GM12878 (cell line): ENCODE measurements around the gene PDZRN3. TPM values are rescaled to one million over a fixed set of nuclear protein-coding genes. Genes with fewer than 3 reads are reported as not detected.

Source experiments
- ATAC-seq: fragments of 200-7000 bp; cut with Tn5 transposase; 3 replicates; pipeline ENCODE4 v1.9.1; 2020; ENCODE audit warnings: mild to moderate bottlenecking, moderate library complexity
- BruUV-seq: library from RNA; stranded (reverse); fragments of 400-500 nt; replicated peaks from 2 replicates; lab custom pipeline; 2021; lab: Mats Ljungman, UMichigan
- CTCF ChIA-PET: fragments of 300-600 bp; sonication (Branson Sonifier 250); formaldehyde crosslinking; extraction: SDS; loops from one replicate; lab custom pipeline; 2021; ENCODE audit warnings: inconsistent platforms; lab: Yijun Ruan, JAX
- POLR2A ChIA-PET: fragments of 350-600 bp; formaldehyde crosslinking; extraction: SDS; loops from one replicate; lab custom pipeline; 2021; ENCODE audit warnings: inconsistent platforms; lab: Charles Lee
- RAD21 ChIA-PET: fragments of 300-600 bp; sonication (Branson Sonifier 250); formaldehyde crosslinking; loops from one replicate; lab custom pipeline; 2023; ENCODE audit warnings: antibody characterized with exemption; ENCODE audit not compliant: unreplicated experiment; lab: Charles Lee
- SMC1A ChIA-PET: fragments of 300-600 bp; sonication (Branson Sonifier 250); formaldehyde crosslinking; loops from one replicate; lab custom pipeline; 2023; ENCODE audit not compliant: unreplicated experiment, uncharacterized antibody; lab: Charles Lee
- DNase-seq: peaks from one replicate; pipeline ENCODE4 v3.0.0-alpha.2; 2011; ENCODE audit warnings: low read depth, low spot score
- FAIRE-seq: peaks from 3 replicates; lab custom pipeline; 2011; peaks lifted over from hg19 to GRCh38; lab: Jason Lieb, UNC
- H2AFZ ChIP-seq: 2 replicates; pipeline ENCODE4 v1.6.0; 2011; ENCODE audit warnings: low read depth, low read length, control low read depth; ENCODE audit not compliant: control insufficient read depth
- H3K27ac ChIP-seq: 2 replicates; pipeline ENCODE4 v1.5.1; 2011; ENCODE audit warnings: control low read depth; ENCODE audit not compliant: control insufficient read depth, insufficient read depth
- H3K27me3 ChIP-seq, 2 experiments: replicated peaks in 1 of 2; 2 replicates each; pipeline versions ENCODE4 v1.6.0 to v1.6.1; 2011; ENCODE audit warnings: low read length in 1 of 2; ENCODE audit not compliant: control insufficient read depth in 2 of 2, insufficient read depth in 2 of 2
- H3K36me3 ChIP-seq, 2 experiments: 2 replicates each; pipeline ENCODE4 v1.5.1; 2011; ENCODE audit warnings: low read length in 1 of 2; ENCODE audit not compliant: control insufficient read depth in 2 of 2, insufficient read depth in 2 of 2
- H3K4me1 ChIP-seq: 2 replicates; pipeline ENCODE4 v1.6.1; 2011; ENCODE audit warnings: mild to moderate bottlenecking, low read length, moderate library complexity, mixed read lengths; ENCODE audit not compliant: control insufficient read depth, insufficient read depth
- H3K4me2 ChIP-seq: 2 replicates; pipeline ENCODE4 v1.6.0; 2011; ENCODE audit warnings: control low read depth; ENCODE audit not compliant: control insufficient read depth, insufficient read depth
- H3K4me3 ChIP-seq: fragments of 200-600 bp; sonication (generic); 2 replicates; pipeline ENCODE4 v1.5.1; 2016
- H3K79me2 ChIP-seq: 2 replicates; pipeline ENCODE4 v1.6.0; 2011; ENCODE audit warnings: low read length; ENCODE audit not compliant: control insufficient read depth, insufficient read depth
- H3K9ac ChIP-seq: 2 replicates; pipeline ENCODE4 v1.8.0; 2011; ENCODE audit warnings: low read length, control low read depth, mixed read lengths; ENCODE audit not compliant: control insufficient read depth, insufficient read depth
- H3K9me3 ChIP-seq: replicated peaks from 3 replicates; pipeline ENCODE4 v1.5.1; 2011; ENCODE audit warnings: mild to moderate bottlenecking, low read length; ENCODE audit not compliant: control insufficient read depth, insufficient read depth
- H4K20me1 ChIP-seq: 2 replicates; pipeline ENCODE4 v1.6.0; 2011; ENCODE audit not compliant: control insufficient read depth, insufficient read depth
- ATF7 ChIP-seq: fragments of 450-650 bp; IDR thresholded peaks from 2 replicates; pipeline ENCODE4 v1.6.1; 2016; ENCODE audit warnings: low read depth, mild to moderate bottlenecking
- NR2F1 ChIP-seq: fragments of 450-650 bp; conservative IDR thresholded peaks from 2 replicates; pipeline ENCODE4 v1.6.1; 2017; ENCODE audit warnings: mild to moderate bottlenecking
- PAX8 ChIP-seq: fragments of 450-650 bp; IDR thresholded peaks from 2 replicates; pipeline ENCODE4 v1.6.1; 2017; ENCODE audit warnings: mild to moderate bottlenecking, moderate library complexity
- STAT1 ChIP-seq: fragments of 450-650 bp; conservative IDR thresholded peaks from 2 replicates; pipeline ENCODE4 v1.6.1; 2014; ENCODE audit warnings: antibody characterized with exemption, mild to moderate bottlenecking
- WGBS: methylation state at CpG from one replicate; pipeline ENCODE4 v1.1.6; 2016; ENCODE audit warnings: low lambda C conversion rate; ENCODE audit not compliant: insufficient replicate concordance, insufficient coverage; ENCODE audit errors: missing lambda C conversion rate; 5-methylcytosine and 5-hydroxymethylcytosine counted together
- in situ Hi-C: fragments of 300-500 bp; cut with MboI; formaldehyde crosslinking; loops from 9 replicates; pipeline ENCODE4 v1.14.3; 2018; ENCODE audit warnings: mixed read lengths
- intact Hi-C: fragments of 100-400 bp; cut with micrococcal nuclease; formaldehyde crosslinking; loops from one replicate; pipeline ENCODE4 v1.14.2; 2022; ENCODE audit not compliant: unreplicated experiment
- polyA plus RNA-seq, 11 experiments: library from polyadenylated mRNA; depleted of rRNA in 4 of 11; unstranded in 6 of 11; stranded (reverse) in 5 of 11; fragments of >200 nt; fragmentation: Nextera tagmentation in 4 of 11; fragmentation: Illumina TruSeq in 1 of 11; extraction: Ambion mirVana in 4 of 11; extraction: Trizol in 1 of 11; gene quantifications; 1 replicate in 1 of 11; 2 replicates in 10 of 11; pipeline versions ENCODE4 v1.2.1 to v1.2.3, GENCODE V29; 2011 to 2016; ENCODE audit warnings: inconsistent platforms in 2 of 11, missing spikeins in 2 of 11, low read depth in 1 of 11
- total RNA-seq, 4 experiments: library from RNA; depleted of rRNA in 3 of 4; stranded (reverse); fragments of >200 nt in 3 of 4; fragmentation: Illumina TruSeq in 1 of 4; extraction: Trizol in 1 of 4; gene quantifications; 2 replicates each; pipeline versions ENCODE4 v1.2.1 to v1.2.3, GENCODE V29; 2013 to 2021
- TF ChIP-seq, protein P1 (sequence below): fragments of 450-650 bp; IDR thresholded peaks from 2 replicates; pipeline ENCODE4 v1.6.1; 2016; ENCODE audit warnings: mild to moderate bottlenecking, moderate library complexity, borderline replicate concordance
- TF ChIP-seq, protein P2 (sequence below): fragments of 450-650 bp; IDR thresholded peaks from 2 replicates; pipeline ENCODE4 v1.6.1; 2017; ENCODE audit warnings: mild to moderate bottlenecking
- TF ChIP-seq, protein P3 (sequence below): fragments of 450-650 bp; IDR thresholded peaks from 2 replicates; pipeline ENCODE4 v1.6.1; 2018; ENCODE audit warnings: borderline replicate concordance, mild to moderate bottlenecking; ENCODE audit not compliant: partially characterized antibody

PDZRN3 gene
- total and polyA plus RNA-seq, 10 of the 15 experiments (the other 5 are each of a cell fraction or from before 2014, with no cell fraction given) = 0.07 to 0.37 (median 0.12) TPM; not detected in 6

DNA sequence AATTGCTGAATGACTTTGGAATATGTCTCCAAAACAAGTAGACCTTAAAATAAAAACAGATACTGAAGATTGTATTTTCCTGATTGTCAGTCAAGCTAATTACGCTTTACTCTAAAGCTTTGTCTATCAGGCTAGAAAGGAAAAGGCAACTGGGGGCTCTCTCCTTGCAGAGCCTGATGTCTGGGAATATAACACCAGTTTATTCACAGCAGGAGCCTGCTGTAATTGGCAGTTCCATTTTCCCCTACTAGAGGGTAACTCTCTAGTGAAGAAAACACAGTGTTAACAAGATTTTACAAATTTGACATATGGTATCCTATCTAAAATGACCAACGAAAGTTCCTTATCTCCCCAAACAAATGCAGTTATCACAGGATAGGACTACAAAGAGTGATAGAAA is 158.8 kb downstream of the PDZRN3 start:
- in situ Hi-C loops = no loop called here
- 45% methylated on average over 2 of the region's 2 CpGs for WGBS

More for the DNA sequence above, 158.8 kb downstream of the PDZRN3 start:
- no TSS peak for BruUV-seq
- POLR2A ChIA-PET = no interaction called here
- SMC1A ChIA-PET = no interaction called here
- RAD21 ChIA-PET = no interaction called here
- Histone ChIP-seq H3K36me3 (no peaks in the 10 kb centered on the region), H3K27ac (no peak overlapping the region), H3K4me2 (no peak overlapping the region), H2AFZ (no peak overlapping the region), H3K9ac (no peak overlapping the region), H3K79me2 (no peaks in the 10 kb centered on the region), H4K20me1 (no peaks in the 10 kb centered on the region), H3K4me3 (no peak overlapping the region), H3K4me1 (no peaks in the 10 kb centered on the region), H3K27me3 (no peaks in the 10 kb centered on the region), H3K9me3 (no peaks in the 10 kb centered on the region)
- TF ChIP-seq ATF7 (no peak), STAT1 (no peak), NR2F1 (no peak), PAX8 (no peak)
- TF ChIP-seq, protein P1, sequence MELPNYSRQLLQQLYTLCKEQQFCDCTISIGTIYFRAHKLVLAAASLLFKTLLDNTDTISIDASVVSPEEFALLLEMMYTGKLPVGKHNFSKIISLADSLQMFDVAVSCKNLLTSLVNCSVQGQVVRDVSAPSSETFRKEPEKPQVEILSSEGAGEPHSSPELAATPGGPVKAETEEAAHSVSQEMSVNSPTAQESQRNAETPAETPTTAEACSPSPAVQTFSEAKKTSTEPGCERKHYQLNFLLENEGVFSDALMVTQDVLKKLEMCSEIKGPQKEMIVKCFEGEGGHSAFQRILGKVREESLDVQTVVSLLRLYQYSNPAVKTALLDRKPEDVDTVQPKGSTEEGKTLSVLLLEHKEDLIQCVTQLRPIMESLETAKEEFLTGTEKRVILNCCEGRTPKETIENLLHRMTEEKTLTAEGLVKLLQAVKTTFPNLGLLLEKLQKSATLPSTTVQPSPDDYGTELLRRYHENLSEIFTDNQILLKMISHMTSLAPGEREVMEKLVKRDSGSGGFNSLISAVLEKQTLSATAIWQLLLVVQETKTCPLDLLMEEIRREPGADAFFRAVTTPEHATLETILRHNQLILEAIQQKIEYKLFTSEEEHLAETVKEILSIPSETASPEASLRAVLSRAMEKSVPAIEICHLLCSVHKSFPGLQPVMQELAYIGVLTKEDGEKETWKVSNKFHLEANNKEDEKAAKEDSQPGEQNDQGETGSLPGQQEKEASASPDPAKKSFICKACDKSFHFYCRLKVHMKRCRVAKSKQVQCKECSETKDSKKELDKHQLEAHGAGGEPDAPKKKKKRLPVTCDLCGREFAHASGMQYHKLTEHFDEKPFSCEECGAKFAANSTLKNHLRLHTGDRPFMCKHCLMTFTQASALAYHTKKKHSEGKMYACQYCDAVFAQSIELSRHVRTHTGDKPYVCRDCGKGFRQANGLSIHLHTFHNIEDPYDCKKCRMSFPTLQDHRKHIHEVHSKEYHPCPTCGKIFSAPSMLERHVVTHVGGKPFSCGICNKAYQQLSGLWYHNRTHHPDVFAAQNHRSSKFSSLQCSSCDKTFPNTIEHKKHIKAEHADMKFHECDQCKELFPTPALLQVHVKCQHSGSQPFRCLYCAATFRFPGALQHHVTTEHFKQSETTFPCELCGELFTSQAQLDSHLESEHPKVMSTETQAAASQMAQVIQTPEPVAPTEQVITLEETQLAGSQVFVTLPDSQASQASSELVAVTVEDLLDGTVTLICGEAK = no peak
- TF ChIP-seq, protein P2, sequence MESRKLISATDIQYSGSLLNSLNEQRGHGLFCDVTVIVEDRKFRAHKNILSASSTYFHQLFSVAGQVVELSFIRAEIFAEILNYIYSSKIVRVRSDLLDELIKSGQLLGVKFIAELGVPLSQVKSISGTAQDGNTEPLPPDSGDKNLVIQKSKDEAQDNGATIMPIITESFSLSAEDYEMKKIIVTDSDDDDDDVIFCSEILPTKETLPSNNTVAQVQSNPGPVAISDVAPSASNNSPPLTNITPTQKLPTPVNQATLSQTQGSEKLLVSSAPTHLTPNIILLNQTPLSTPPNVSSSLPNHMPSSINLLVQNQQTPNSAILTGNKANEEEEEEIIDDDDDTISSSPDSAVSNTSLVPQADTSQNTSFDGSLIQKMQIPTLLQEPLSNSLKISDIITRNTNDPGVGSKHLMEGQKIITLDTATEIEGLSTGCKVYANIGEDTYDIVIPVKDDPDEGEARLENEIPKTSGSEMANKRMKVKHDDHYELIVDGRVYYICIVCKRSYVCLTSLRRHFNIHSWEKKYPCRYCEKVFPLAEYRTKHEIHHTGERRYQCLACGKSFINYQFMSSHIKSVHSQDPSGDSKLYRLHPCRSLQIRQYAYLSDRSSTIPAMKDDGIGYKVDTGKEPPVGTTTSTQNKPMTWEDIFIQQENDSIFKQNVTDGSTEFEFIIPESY = no peak
- TF ChIP-seq, protein P3, sequence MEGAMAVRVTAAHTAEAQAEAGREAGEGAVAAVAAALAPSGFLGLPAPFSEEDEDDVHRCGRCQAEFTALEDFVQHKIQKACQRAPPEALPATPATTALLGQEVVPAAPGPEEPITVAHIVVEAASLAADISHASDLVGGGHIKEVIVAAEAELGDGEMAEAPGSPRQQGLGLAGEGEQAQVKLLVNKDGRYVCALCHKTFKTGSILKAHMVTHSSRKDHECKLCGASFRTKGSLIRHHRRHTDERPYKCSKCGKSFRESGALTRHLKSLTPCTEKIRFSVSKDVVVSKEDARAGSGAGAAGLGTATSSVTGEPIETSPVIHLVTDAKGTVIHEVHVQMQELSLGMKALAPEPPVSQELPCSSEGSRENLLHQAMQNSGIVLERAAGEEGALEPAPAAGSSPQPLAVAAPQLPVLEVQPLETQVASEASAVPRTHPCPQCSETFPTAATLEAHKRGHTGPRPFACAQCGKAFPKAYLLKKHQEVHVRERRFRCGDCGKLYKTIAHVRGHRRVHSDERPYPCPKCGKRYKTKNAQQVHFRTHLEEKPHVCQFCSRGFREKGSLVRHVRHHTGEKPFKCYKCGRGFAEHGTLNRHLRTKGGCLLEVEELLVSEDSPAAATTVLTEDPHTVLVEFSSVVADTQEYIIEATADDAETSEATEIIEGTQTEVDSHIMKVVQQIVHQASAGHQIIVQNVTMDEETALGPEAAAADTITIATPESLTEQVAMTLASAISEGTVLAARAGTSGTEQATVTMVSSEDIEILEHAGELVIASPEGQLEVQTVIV = no peak
- CTCF ChIA-PET = interaction anchor here (0.5 kb wide), 1 partner anchor 253 kb away, joined by 3 read pairs; no protein-coding TSS in a partner anchor
- ATAC-seq (no peak), FAIRE-seq (no peak), DNase-seq (no peak)
- intact Hi-C loops = no loop called here
